Neural progenitor cell (in vitro differentiated cells): ENCODE measurements around the gene UVSSA.

ENCODE experiments used
- CTCF ChIP-seq: fragments of 200-600 bp; sonication (generic); IDR thresholded peaks from 2 replicates; pipeline ENCODE4 v1.5.1; 2017; ENCODE audit warnings: antibody characterized with exemption, mild to moderate bottlenecking
- EZH2 ChIP-seq: fragments of 200-600 bp; sonication (generic); IDR thresholded peaks from 2 replicates; pipeline ENCODE4 v1.6.1; 2017; ENCODE audit warnings: antibody characterized with exemption, mild to moderate bottlenecking, moderate library complexity

- TF ChIP-seq CTCF, result no peak
- no peak for TF ChIP-seq EZH2
Observed at GRCh38 chr4:1385373-1386340, 38.6 kb downstream of the UVSSA start.
